Activated T-cell treated with anti-CD3 and anti-CD28 coated beads, Interleukin-2, amount 50 U/mL, for 4 hours (primary cell): ENCODE results near the gene RUNX3. TPM values are rescaled to one million over a fixed set of nuclear protein-coding genes. Genes with fewer than 3 reads are reported as not detected.

Experiments
- ATAC-seq, 2 donors: fragments of 200-7000 bp; cut with Tn5 transposase; one replicate each; pipeline ENCODE4 v1.10.0; 2021
- DNase-seq: peaks from one replicate; pipeline ENCODE4 v3.0.0-alpha.2; 2020
- H3K27me3 Mint-ChIP-seq: one replicate; pipeline ENCODE4 v1.8.0; 2021; ENCODE audit warnings: low read depth, mixed read lengths
- H3K36me3 Mint-ChIP-seq: one replicate; pipeline ENCODE4 v1.8.0; 2022; ENCODE audit warnings: mixed read lengths; ENCODE audit not compliant: insufficient read depth
- H3K4me1 Mint-ChIP-seq: one replicate; pipeline ENCODE4 v1.8.0; 2021; ENCODE audit warnings: low read depth, mixed read lengths
- H3K4me3 Mint-ChIP-seq: one replicate; pipeline ENCODE4 v1.8.0; 2021; ENCODE audit warnings: mild to moderate bottlenecking, moderate library complexity, mixed read lengths
- H3K9me3 Mint-ChIP-seq: one replicate; pipeline ENCODE4 v1.8.0; 2021; ENCODE audit warnings: mixed read lengths
- total RNA-seq, 3 donors: library from RNA; stranded (reverse); gene quantifications; one replicate each; pipeline ENCODE4 v1.2.1, GENCODE V29; 2021

Gene RUNX3
- total RNA-seq, 3 donors from 2014 or later: 236 to 264 (median 258) TPM

DNA sequence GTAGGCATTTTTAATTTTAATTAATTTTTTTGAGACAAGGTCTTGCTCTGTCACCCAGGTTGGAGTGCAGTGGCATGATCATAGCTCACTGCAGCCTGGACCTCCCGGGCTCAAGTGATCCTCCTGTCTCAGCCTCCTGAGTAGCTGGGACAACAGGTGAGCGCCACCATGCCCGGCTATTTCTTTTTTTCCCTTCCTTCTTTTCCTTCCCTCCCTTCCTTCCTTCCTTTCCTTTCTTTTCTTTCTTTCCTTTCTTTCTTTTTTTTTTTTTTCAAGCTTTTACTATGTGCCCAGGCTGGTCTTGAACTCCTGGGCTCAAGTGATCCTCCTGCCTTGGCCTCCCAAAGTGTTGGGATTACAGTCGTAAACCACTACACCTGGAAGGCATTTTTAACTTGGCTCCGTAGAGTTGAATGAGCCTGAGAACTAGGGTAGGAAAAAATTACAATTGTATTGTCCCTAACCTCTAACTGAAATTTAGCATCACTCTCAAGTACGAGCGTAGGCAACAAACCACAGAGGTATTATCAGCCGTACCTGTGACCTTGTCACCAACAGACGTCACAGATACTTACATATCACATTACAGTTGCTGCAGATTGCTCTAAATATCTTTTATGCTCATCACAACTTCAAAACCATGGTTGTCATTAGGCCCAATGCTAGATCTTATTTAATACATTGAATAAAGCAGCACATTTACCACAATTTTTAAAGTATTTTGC, 8.0 kb downstream of the RUNX3 start:
- Mint-ChIP-seq H3K36me3 (peaks cover 55% of the 10 kb centered on the region), H3K4me3 (peak overlapping the region; percentile 76), H3K27me3 (no peaks in the 10 kb centered on the region), H3K4me1 (peaks cover 87% of the 10 kb centered on the region), H3K9me3 (no peaks in the 10 kb centered on the region)
- DNase-seq: no peak
- peak; percentile 7 for ATAC-seq

DNA sequence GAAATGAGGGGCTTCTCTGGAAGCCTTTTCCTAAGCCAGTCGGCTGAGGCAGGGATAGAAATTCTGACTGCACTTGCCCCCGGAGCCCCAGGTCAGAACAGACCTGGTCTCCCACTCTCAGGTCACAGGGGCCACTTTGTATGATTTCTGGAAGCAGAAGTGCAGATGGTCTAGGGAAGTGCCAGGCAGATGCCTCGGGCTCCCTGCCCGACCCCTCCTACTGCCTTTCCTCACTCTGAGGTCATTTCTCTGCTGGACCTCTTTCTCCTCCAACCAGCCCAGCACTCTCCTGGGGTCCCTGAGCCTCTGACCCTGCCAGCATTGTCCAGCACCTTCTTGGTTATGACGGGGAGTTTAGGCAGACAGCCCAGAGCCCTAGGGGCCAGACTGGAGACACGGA, 8.7 kb downstream of the RUNX3 start:
- peak overlapping the region; percentile 16 for H3K4me3 Mint-ChIP-seq
- DNase-seq (no peak), ATAC-seq (no peak)
- H3K36me3 Mint-ChIP-seq: peaks cover 54% of the 10 kb centered on the region
- no peaks in the 10 kb centered on the region for H3K27me3 Mint-ChIP-seq
- H3K4me1 Mint-ChIP-seq: peaks cover 86% of the 10 kb centered on the region
- no peaks in the 10 kb centered on the region for H3K9me3 Mint-ChIP-seq

DNA sequence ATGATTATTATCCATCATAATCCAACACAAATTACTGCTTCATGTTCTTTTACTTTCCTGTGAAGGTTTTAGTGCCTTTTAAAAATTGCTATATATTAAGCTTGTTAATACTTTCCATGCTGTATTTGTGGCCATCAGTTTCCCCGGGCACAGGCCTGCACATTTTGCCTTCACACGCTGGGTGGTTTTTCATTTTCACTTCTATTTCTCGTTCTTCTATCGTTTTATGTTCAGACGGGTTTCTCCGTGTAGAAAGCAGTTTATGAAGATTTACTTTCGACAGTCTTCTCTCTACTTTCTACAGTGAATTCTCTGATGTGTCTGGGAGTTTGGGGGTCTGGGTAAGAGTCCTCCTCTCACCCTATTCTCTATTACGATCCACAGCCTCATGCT, 9.5 kb downstream of the RUNX3 start:
- peaks cover 84% of the 10 kb centered on the region for H3K4me1 Mint-ChIP-seq
- no peaks in the 10 kb centered on the region for H3K9me3 Mint-ChIP-seq
- DNase-seq (no peak), ATAC-seq (peak; percentile 11 to 12)
- H3K36me3 Mint-ChIP-seq: peaks cover 45% of the 10 kb centered on the region
- peak overlapping the region; percentile 69 for H3K4me3 Mint-ChIP-seq
- no peaks in the 10 kb centered on the region for H3K27me3 Mint-ChIP-seq

DNA sequence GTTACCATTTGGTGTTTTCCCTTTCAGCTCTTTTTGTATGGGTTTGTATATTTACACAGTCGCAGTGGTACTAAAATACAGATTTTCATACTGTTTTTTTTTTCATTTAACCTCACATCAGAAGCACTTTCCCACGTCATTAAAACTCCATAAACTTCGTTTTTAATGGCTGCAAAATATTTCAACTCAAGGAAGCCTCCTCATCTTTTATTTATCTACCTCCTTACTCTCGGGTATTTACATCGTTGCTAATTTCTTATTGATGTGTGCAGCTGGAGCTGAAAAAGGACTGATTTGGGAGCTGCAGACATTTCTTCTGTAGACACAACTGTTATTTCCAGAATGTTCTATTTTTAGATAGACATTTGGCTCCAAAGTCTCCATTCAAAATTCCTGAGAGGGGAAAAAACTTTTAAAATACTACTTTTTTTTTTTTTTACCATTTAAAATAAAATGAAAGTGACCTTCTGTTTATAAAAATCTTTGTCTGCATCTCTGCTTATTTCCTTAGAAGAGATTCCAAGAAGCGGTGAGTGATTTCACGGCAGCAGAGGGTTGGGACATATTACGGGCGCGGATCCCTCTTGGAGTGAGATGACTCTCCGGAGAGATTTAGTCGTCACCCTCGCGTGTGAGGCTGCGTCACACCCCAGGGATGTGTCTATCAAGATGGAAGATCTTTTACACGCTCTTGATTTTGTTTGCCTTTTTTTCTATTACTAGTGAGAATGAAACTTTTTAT, 10.1 kb downstream of the RUNX3 start:
- Mint-ChIP-seq H3K36me3 (peaks cover 44% of the 10 kb centered on the region), H3K4me3 (peak overlapping the region; percentile 69), H3K27me3 (no peaks in the 10 kb centered on the region), H3K4me1 (peaks cover 84% of the 10 kb centered on the region), H3K9me3 (no peaks in the 10 kb centered on the region)
- peak; percentile 24 to 39 for ATAC-seq
- DNase-seq: peak; percentile 37

DNA sequence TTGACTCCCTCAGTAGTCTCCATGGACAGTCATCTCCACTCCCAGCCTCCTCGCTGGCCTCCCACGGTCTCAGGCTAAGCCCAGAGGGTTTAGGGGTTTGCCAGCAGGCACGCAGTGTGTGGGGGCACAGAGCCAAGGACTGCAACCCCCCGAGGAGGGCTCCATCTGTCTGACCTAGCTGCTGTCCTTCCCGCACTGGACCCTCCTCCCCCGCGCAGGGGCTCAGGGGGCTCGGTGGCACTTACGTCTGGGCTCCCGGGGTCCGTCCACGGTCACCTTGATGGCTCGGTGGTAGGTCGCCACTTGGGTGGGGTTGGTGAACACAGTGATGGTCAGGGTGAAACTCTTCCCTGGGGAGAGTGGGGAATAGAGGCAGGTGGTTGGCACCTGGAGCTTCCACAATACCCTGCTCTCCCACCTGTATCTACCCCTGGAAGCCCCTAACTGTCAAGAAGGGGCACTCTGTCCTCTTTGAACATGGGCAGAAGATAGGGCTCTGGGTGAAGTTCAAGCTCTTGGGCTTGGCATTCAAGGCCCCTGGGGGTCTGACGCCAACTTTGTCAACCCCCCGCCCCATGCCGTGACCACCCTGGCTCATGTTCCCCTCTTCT, 11.0 kb downstream of the RUNX3 start:
- ATAC-seq: no peak
- peaks cover 42% of the 10 kb centered on the region for H3K36me3 Mint-ChIP-seq
- H3K4me3 Mint-ChIP-seq: no peak overlapping the region
- no peaks in the 10 kb centered on the region for H3K27me3 Mint-ChIP-seq
- H3K4me1 Mint-ChIP-seq: peaks cover 81% of the 10 kb centered on the region
- no peak for DNase-seq
- H3K9me3 Mint-ChIP-seq: no peaks in the 10 kb centered on the region

DNA sequence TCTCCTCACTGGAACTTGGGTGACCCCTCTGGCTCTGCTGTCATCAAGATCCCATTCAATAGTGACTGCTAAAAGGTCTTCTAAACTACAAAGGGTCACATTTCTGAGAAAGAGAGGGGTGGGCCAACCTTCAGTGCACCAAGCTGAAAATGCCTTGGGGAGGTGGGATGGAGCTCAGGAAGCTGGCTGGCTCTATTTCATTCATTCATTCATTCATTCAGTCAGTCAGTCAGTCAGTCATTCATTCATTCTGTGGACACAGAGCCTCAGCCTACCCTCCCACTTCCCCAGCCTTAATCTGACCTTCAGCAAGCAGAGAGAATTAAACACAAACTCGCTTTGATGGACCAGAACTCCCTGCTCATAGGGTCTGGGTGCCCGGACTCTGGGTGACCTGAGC, 11.7 kb downstream of the RUNX3 start:
- Mint-ChIP-seq H3K27me3 (no peaks in the 10 kb centered on the region), H3K9me3 (no peaks in the 10 kb centered on the region), H3K4me3 (no peak overlapping the region), H3K36me3 (peaks cover 42% of the 10 kb centered on the region), H3K4me1 (peaks cover 80% of the 10 kb centered on the region)
- ATAC-seq (no peak), DNase-seq (no peak)

DNA sequence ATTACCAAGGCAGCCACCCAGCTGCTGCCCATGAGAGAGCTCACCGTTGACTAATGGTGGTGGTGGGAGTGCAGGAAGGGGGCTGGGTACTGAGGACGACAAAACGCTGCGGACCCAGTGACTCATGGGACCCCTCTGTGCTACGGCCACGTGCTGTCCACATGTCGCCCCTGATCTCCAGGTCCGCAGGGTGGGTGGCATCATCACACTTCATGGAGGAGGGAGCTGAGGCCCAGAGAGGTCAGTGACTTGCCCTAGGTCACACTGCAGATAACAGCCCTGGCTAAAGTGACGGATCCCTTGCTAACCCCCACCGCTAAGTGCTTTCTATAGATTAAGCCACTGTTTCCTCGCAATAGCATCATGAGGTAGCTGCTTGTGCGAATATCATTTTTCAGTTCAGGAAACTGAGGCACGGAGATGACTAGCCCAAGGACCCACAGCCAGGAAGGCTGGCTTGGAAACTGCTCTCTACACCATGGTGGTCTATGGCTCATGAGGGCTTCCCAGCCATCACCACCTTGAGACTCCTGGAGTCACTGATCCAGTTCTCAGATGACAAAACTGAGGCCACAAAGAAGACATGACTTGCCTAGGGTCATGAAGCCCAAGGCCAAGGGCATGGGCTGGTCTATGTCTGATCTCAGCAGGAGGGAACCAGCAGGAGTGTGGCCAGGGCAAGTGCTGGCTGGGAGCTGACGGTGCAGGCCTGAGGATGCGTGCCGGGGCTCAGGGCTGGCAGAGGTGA, 12.6 kb downstream of the RUNX3 start:
- Mint-ChIP-seq H3K27me3 (no peaks in the 10 kb centered on the region), H3K9me3 (no peaks in the 10 kb centered on the region), H3K4me1 (peaks cover 81% of the 10 kb centered on the region), H3K36me3 (peaks cover 38% of the 10 kb centered on the region), H3K4me3 (no peak overlapping the region)
- DNase-seq: no peak
- ATAC-seq: no peak

DNA sequence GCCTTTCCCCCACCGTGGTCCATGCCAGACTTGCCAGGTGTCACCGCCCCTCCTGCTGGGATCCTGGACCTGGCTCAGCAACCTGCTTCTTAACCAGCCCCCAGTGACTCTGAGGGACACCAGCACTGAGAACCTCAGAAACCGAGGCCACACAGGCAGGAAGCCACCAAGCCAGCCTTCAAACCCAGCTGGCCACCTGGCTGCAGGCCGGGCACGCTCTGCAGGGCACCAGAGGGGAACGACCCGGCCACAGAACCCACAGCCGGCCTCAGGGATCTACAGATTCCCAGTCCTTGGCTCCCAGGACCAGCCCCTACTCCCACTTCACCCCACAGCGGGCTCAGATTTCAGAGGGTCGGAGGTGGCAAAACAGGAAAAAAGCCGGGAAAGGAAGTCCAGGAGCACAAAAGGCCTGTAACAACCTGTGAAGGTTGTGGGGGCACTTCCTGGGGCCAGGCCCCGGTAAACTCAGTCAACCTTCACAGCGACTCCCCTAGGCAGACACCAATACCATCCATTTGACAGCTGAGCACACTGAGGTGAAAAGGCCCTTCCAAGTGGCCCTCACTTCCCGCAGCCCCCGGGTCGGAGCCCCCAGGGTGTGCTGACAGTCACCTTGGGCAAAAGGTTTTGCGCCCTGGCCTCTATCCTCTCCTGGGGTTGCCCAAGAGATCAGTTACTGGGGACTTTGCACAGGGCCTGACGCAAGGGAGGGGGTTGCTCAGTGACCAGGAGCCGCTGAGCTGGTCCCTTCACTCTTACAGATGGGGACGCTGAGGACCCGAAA, 14.1 kb downstream of the RUNX3 start:
- ATAC-seq: no peak
- no peak overlapping the region for H3K4me3 Mint-ChIP-seq
- H3K4me1 Mint-ChIP-seq: peaks cover 85% of the 10 kb centered on the region
- H3K27me3 Mint-ChIP-seq: no peaks in the 10 kb centered on the region
- no peaks in the 10 kb centered on the region for H3K9me3 Mint-ChIP-seq
- DNase-seq: no peak
- peaks cover 45% of the 10 kb centered on the region for H3K36me3 Mint-ChIP-seq

DNA sequence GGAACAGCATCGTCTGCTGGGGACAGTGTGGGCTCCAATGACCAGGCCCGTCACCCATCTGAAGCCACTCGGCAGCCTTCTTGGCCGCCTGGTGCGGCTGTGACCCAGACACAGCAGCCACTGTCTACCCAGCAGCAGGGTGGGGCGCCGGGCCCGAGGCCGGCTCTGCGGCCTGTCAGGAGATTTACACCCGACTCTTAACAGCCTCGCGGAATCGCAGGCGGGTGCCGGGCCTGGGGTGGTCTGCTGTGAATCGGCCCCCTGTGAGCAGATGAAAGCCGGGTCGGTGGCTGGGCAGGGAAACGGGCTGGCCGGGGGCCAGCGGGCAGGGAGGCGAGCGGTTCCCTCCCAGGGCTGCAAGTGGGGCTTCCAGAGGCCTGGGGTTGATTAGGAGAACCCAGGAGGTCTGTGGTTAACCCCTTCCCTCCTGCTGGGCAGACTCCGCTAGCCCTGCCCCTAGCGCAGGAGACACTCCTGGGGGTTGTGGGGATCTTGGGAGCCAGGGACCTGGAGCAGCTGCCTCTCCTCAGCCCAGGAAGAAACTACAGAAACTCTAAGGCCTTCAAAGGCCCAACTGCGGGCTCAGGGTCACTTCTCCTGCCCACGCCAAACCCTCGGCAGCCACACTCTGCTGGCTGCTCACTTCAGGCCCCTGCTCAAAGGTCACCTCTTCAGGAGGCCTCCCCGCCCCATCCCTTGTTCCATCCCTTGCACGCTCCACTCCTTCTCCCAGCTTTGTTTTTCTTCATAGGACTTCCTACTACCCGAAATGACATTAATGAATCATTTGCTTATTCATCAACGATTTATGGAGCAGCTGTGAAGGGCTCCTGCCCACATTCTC, 15.6 kb downstream of the RUNX3 start:
- Mint-ChIP-seq H3K4me3 (peak overlapping the region; percentile 22), H3K4me1 (peaks cover 82% of the 10 kb centered on the region), H3K9me3 (no peaks in the 10 kb centered on the region), H3K27me3 (no peaks in the 10 kb centered on the region), H3K36me3 (peaks cover 38% of the 10 kb centered on the region)
- DNase-seq: no peak
- ATAC-seq: no peak

DNA sequence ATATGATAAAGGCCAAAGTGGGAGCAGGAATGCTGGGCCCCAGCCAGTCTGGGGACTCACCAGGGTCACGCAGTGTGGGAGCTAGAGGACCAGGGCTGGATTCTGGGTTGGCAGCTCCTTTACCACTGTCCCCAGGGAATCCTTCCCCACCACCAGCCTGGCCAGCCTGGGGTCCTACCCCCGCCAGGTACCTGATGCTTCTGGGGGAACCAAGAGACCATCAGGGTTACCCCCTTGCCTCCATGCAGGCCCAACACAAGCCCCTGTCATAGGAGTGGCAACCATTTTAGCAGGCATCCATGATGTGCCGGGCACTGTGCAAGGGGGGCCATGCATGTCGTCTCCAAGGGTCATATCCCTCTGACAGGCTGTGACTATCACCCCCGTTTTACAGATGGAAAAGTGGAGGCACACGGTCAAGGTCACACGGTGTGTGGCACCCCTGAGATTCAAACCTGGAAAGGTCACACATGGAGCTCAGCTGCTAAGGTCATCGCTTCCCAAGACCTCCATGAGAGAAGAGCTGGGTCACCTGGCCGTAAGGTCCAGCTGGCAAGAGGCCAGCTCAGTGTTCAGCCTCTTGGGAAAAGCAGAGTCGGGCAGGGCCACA, 16.4 kb downstream of the RUNX3 start:
- DNase-seq: no peak
- H3K27me3 Mint-ChIP-seq: no peaks in the 10 kb centered on the region
- ATAC-seq: no peak
- H3K36me3 Mint-ChIP-seq: peaks cover 43% of the 10 kb centered on the region
- peaks cover 82% of the 10 kb centered on the region for H3K4me1 Mint-ChIP-seq
- H3K9me3 Mint-ChIP-seq: no peaks in the 10 kb centered on the region
- H3K4me3 Mint-ChIP-seq: no peak overlapping the region

DNA sequence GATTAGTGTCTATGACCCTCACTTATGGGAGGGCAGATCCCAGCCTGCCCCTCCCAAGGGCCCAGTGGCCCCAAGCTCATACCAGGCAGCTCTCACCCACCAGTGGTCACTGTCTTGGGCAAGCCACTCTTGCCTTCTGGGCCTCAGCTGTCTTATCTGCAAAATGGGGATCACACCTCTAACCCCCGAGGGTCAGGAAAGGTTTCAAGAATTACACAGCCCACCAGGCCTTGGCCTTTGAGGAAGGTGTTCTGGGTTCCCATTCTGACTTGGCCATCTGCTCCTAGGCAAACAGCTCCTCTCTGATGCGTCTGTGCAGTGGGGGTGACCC, 16.8 kb downstream of the RUNX3 start:
- no peaks in the 10 kb centered on the region for H3K27me3 Mint-ChIP-seq
- H3K4me3 Mint-ChIP-seq: no peak overlapping the region
- ATAC-seq: no peak
- peaks cover 43% of the 10 kb centered on the region for H3K36me3 Mint-ChIP-seq
- H3K9me3 Mint-ChIP-seq: no peaks in the 10 kb centered on the region
- DNase-seq: no peak
- H3K4me1 Mint-ChIP-seq: peaks cover 80% of the 10 kb centered on the region

DNA sequence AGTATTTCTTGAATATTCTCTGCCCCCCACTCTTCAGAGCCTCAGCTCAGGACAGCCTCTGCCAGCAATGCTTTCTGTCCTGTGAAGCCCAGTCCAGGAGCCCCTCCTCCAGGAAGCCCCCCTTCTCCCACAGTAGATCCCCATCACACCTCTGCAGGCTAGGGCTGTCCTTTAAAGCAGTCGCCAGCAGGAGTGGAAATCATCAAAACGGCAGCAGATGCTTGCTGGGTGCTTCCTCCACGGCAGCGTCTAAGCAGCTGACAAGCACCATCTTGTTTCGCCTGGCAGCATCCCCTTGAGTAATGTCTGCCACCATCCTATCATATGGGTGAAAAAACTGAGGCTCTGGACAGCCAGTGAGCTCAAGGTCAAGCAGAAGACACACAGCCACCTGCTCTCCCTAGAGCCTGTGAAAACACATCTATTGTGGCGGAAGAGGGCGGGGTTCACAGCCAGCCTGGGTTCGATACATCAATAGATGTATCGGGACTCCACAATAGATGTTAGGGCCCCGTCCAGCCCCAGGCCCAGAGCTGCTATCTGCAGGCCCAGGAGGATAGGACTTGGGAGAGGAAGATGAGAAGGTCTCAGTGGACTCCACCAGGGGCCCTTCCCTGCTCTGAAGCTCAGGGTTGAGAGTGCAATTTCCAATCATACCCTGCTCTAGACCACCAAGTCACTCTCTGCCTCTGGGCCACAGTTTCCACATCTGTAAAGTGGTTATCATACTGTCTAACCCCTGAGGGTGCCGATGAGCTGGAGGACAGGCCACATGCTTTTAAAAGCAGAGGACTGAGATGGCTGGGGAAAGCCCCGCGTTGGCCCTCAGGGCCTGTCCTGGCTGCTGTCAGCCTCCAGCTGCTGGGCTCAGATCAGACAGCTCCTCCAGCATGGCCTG, 17.5 kb downstream of the RUNX3 start:
- Mint-ChIP-seq H3K4me1 (peaks cover 82% of the 10 kb centered on the region), H3K9me3 (no peaks in the 10 kb centered on the region), H3K27me3 (no peaks in the 10 kb centered on the region), H3K36me3 (peaks cover 45% of the 10 kb centered on the region), H3K4me3 (peak overlapping the region; percentile 5)
- no peak for DNase-seq
- ATAC-seq: no peak
